DMS53 treated with DMSO at 0.1 percent for 48 hours (cell line): ENCODE data around the gene PPM1H.
"Not testable (repeated sequence)": the region's sequence is repeated elsewhere in the genome, so short reads cannot be mapped to it uniquely, and the experiment has no call there.

Experiments used
- DNase-seq: peaks from one replicate; lab custom pipeline; 2025; ENCODE audit not compliant: unreplicated experiment; lab: John Stamatoyannopoulos, UW

PPM1H gene

GRCh38 chr12:62739266-62740015, 195.5 kb downstream of the PPM1H start:
- no peak for DNase-seq

GRCh38 chr12:62738616-62739015, 196.3 kb downstream of the PPM1H start:
- no peak for DNase-seq

- DNase-seq = no peak
These were observed 196.8 kb downstream of the PPM1H start for GRCh38 chr12:62738105-62738504.

GRCh38 chr12:62737615-62738014, 197.3 kb downstream of the PPM1H start:
- DNase-seq = no peak

GRCh38 chr12:62737188-62737587, 197.8 kb downstream of the PPM1H start:
- no peak for DNase-seq

- DNase-seq = no peak
These were observed 198.4 kb downstream of the PPM1H start for GRCh38 chr12:62736596-62736995.

- DNase-seq = no peak
These were observed 202.0 kb downstream of the PPM1H start for GRCh38 chr12:62732861-62733427.

- no peak for DNase-seq
These were observed 203.7 kb downstream of the PPM1H start for GRCh38 chr12:62731055-62731820.

- no peak for DNase-seq
These were observed 204.3 kb downstream of the PPM1H start for GRCh38 chr12:62730649-62731048.

GRCh38 chr12:62729579-62730544, 205.1 kb downstream of the PPM1H start:
- not testable (repeated sequence) for DNase-seq

GRCh38 chr12:62728741-62729140, 206.2 kb downstream of the PPM1H start:
- DNase-seq = no peak

GRCh38 chr12:62726471-62726980, 208.4 kb downstream of the PPM1H start:
- DNase-seq = no peak

GRCh38 chr12:62725781-62726180, 209.2 kb downstream of the PPM1H start:
- no peak for DNase-seq

GRCh38 chr12:62724947-62725451, 210.0 kb downstream of the PPM1H start:
- peak; percentile 81 for DNase-seq

- no peak for DNase-seq
These were observed 210.7 kb downstream of the PPM1H start for GRCh38 chr12:62724285-62724684.

- DNase-seq = no peak
These were observed 211.8 kb downstream of the PPM1H start for GRCh38 chr12:62722971-62723680.

- peak; percentile 24 for DNase-seq
These were observed 214.2 kb downstream of the PPM1H start for GRCh38 chr12:62720661-62721330.

GRCh38 chr12:62720025-62720424, 214.9 kb downstream of the PPM1H start:
- DNase-seq = no peak

- no peak for DNase-seq
These were observed 216.1 kb downstream of the PPM1H start for GRCh38 chr12:62718762-62719426.
